HG02759 (cell line): Measurements from ENCODE around the gene BATF.

ENCODE experiments used
- ATAC-seq: cut with Tn5 transposase; IDR thresholded peaks from one replicate; pipeline ENCODE4 v1.9.1; 2021; ENCODE audit warnings: mild to moderate bottlenecking, moderate library complexity; ENCODE audit not compliant: unreplicated experiment

BATF gene

GRCh38 chr14:75559451-75560222, 37.4 kb downstream of the BATF start:
- ATAC-seq = no peak

DNA sequence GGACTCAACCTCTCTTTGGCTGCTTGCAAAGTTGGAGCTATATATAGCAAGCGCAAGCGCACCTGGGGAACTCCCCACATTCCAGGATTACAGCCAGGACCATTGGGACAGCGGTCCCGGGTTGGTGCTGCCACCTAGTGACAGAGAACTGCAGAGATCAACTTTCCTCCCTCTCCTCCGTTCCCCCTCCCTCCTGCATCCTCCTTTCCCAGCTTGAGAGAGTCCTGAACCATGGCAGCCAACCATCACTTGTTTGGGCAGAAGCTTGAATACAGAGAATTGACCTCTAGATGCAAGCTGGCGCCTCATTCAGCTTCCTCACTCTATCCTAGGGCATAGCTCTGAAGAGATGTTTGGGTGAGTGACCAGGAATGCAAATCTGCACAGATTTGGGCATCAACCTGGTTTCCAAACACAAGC, 38.8 kb downstream of the BATF start:
- ATAC-seq = no peak

DNA sequence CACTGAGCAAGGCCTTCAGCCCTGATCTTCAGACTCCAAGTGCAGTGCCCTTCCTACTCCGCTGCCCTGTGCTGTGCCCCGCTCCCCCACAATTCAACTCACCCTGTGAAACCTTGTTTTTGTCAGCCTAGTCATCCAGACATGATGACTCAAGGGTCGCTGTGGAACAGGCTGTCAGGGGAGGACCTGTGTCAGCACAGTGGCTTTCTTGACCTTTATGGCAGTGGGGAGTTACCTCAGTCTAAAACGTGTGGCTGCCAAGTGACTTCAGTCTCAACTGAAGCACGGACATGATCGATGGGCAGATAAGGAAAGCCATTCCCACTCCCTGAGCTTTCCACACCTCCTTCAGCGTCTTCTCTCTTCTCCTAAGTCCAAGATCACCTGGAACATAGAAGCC, 39.8 kb downstream of the BATF start:
- no peak for ATAC-seq

DNA sequence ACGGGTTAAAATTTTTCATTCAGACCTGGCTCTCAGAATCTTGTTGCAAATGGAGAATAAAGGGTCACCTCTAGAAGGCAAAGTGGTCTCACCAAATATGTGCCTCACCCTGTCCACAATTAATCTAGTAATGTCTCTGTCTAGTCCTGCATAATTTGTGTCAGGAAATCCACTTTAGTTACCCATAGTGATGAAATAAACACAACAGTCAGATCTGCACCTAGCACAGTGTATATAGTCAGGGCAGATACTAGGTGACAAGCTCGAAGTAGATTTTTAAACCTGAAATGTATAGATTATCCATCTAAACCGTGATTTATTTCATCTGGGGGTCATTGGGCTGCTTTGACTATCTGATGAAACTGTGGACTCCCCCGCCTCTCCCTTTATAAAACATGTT, 40.2 kb downstream of the BATF start:
- ATAC-seq = no peak

DNA sequence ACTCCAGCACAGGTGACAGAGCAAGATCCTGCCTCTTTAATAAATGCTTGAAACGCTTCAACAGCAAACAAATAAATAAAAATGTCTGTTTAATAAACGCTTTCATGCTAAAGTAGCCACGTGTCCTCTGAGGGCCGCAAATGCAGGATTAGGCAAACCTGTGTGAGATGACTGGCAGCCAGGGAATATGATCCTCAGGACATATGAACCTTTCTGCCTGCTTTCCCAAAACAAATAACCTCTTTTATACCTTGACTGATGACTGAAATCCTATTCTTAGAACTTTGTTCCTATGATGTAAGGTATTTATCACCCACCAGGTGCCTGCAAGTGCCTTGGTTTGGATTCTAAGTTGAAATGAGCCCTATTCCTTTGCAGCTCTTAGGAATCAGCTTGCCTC, 41.7 kb downstream of the BATF start:
- ATAC-seq = no peak

DNA sequence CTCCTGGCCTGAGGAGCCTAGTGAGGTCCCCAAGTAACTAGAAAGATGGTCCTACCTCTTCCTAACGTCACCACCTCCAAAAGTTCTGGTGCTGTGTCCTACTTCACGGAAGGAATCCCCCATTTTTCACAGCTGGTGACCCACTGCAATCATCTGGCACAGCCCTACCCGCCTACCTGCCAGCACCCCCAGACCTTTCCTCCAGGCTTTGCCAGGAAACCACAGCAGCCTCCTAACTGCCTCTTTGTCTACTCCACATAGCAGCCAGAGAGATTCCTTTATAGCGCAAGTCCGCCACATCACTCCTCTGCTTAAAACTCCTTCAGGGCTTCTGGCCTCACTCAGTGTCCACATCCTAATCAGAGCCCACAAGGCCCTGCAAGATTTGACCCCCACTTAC, 42.8 kb downstream of the BATF start:
- ATAC-seq = no peak

DNA sequence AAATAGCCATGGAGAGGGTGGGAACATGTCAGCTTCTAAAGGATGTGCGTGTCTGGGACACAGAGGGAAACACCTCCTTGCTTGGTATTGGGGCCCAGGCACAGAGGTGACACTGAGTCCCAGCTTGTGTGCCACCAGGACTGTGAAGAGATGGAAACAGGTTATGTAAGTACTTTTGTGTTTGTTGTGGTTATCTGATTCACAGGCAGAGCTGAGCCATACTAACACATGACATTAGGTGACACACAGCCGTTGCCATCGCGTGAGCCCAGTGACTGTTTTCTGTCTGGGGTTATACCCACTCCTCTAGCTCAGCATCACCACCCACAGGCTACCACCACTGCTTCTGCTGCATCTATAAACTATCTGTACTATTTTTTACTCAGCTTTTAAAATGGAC, 44.1 kb downstream of the BATF start:
- ATAC-seq = no peak

GRCh38 chr14:75566752-75567151, 44.5 kb downstream of the BATF start:
- ATAC-seq = no peak

DNA sequence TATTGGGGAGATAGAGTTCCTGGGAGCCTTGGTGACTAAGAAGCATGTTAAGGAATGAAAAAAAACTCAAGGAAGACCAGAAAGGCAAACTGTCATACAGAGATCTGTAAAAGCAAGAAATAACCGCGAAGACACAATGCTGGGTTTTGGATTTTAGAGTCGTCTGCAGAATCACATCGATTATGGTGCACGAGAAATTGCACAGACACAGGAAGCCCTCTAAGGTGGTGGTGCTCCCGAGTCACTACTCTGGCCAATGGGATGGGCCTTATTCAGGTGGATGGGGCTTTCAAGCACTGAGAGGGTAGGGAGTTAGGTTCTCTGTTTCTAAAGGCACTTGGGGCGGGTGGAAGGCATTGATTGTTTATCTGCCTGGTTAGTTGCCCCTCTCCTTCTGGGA, 45.9 kb downstream of the BATF start:
- no peak for ATAC-seq

GRCh38 chr14:75568791-75569190, 46.5 kb downstream of the BATF start:
- no peak for ATAC-seq

DNA sequence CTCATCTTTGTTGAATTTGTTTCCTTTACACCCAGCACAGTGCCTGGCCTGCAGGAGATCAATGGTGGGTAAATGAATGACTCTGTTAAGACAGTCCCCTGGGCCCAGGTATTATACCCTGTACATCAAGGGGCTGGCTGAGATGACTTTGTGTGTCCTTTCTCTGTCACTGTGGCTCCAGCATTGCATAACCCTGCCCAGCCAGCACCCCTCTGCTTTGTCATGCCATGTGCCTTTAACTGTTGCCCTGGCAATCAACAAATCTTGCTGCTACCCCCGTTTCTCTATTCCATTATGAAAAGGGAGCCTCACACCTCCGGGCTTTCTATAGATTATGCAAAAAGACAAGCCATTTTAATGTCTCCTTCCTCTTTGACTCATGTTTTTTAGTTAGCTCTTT, 48.5 kb downstream of the BATF start:
- ATAC-seq = no peak

DNA sequence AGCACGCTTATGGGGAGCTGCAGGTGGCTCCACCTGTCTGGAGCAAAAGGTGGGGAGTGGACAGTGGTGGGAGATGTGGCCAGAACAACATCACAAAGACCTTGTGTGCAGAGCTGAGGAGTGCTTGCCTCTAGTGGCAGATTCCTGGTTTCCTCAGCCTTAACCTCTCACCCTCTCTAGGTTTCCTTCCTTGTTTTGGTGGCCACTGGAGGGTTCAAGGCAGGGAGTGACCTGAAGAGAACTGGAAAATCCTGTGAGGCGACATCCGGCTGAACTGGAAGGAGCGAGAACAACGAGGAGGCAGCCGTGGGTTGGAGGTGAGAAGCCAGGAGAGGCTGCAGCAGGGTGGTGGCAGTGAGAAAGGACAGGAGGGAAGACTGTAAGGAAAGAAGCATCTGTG, 49.8 kb downstream of the BATF start:
- ATAC-seq = no peak

DNA sequence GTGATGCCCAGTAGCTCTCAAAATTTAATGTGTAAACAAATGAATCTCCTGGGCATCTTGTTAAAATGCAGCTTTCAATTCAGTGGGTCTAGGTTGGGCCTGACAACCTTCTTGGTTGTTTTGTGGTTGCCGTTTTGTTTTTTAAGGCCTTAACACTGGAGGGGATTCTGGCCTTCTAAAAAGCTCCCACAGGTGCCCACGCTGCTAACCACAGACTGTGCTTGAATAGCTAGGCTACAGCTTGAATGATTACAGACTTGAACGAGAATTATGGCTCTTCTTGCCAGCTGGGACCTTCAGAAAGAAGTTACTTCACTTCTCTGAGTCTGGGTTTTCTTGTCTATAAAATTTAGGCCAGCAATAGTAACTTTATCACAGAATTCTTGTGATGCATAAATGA, 54.8 kb downstream of the BATF start:
- ATAC-seq = peak; percentile 33

DNA sequence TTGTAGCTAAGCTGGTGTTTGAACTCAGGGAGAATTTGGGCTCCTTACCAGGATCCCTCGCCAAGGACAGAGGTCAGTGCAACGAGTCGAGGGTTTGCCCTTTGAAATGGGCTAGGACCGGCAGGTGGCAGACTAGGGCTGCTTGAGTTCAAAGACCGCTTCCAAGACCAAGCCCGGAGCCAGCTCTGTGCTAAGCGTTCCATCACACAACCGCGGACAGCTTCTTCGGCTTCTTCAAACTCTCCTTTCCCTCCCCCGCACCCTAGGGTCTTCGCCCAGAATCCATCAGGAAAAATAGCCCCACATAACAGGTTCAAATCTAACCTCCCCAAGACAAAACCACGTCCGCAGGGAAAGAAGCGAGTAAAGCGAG, 55.4 kb downstream of the BATF start:
- peak; percentile 77 for ATAC-seq

DNA sequence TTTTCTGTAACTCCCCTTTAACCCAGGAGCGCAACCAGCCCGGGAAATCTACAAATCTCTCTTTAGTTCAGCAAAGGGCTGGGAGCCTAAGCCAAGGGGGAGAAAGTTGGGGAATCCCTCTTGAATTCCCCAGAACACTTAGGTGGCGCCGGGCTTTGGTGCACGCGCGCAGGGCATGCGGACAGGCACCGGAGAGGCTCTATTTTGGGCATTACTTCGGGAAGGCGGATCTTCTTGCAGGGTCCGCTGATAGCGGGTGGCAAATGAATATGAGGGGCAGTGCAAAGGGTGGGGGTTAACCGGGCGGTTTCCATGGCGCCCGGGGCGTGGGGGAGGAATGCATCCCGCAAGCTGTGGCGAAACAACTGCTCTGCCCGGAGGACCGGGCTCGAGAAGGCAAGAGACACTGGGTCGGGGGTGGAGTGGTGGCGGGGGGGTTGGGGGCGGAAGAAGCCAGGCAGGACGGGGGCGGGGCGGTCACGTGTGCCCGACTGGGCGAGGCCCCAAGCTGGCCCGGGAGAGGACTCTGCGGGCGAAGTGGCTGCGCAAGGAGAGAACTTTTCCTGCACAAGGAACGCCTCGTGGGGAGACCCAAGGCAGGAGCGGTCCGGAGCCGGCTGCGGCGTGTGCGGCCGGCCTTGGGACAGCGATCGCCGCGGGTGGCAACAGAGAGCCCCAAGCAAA, 56.0 kb downstream of the BATF start, which contains the start of gene FLVCR2:
TSS of gene FLVCR2 (plus strand) at position 519 of the 684 bp plus-strand sequence. CDS start 353 bp downstream, outside the sequence.
- peak; percentile 53 for ATAC-seq

GRCh38 chr14:75578786-75579337, 56.6 kb downstream of the BATF start:
- peak; percentile 3 for ATAC-seq

DNA sequence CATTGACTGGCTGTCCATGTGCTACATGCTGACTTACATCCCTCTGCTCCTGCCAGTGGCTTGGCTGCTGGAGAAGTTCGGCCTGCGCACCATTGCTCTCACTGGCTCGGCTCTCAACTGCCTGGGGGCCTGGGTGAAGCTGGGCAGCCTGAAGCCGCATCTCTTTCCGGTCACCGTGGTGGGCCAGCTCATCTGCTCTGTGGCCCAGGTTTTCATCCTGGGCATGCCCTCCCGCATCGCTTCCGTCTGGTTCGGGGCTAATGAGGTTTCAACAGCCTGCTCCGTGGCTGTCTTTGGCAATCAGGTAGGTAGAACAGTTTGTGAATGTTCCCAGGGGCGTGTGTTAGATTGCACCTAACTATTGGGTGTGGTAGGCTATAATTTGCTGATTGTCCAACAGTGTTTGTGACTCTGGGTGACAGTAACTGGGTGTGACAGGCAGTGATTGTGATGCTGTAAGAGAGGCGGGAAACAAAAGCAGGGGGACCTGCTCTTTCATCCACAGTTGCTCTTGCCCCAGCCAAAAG, 57.1 kb downstream of the BATF start:
- ATAC-seq = no peak

- ATAC-seq = no peak
Observed at GRCh38 chr14:75579882-75580281, 57.6 kb downstream of the BATF start.

DNA sequence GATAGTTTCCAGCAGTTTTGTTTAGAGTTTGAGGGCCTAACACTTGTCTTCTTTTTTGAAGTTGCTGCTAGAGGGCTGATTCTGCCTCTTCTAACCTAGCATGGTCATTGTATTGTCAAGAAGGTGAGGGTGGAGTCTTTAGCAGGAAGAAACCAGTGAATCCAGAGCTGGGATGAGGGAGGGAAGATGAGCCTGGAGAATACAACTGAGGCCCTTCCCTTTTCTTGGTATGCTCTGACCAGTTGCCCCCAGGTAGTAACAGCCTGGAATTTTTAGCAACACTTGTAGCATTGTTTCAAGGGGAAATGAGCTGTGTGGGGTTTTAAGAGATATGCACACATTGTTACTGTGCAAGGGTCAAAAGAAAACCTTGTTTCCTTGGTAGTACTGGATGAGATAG, 65.1 kb downstream of the BATF start:
- ATAC-seq = no peak

DNA sequence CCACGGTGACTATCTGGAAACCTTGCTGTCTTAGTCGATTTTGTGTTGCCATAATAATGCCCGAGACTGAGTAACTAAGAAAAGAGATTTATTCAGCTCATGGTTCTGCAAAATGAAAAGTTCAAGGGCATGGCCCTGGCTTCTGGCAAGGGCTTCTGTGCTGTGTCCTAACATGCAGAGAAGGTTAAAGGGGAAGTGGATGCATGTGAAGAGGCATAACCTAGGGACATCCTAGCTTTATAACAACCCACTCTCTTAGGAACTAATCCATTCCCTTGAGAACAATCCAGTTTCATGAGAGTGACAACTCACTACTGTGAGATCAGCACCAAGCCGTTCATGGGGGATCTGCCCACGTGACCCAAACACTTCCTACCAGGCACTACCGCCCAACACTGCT, 67.7 kb downstream of the BATF start:
- no peak for ATAC-seq

- no peak for ATAC-seq
Observed at GRCh38 chr14:75591331-75591946, 69.2 kb downstream of the BATF start.
